AG09319 (cell line): ENCODE results near the gene CATSPERE.

Source experiments
- DNase-seq: peaks from one replicate; pipeline ENCODE4 v3.0.0-alpha.2; 2010; ENCODE audit warnings: low read depth; ENCODE audit errors: extremely low read depth
- CTCF ChIP-seq: IDR thresholded peaks from 2 replicates; pipeline ENCODE4 v1.5.1; 2011; ENCODE audit warnings: low read depth, mild to moderate bottlenecking, inconsistent platforms, low read length, moderate library complexity

Gene CATSPERE

GRCh38 chr1:244585867-244586266 is 124.8 kb downstream of the CATSPERE start:
- TF ChIP-seq CTCF, result no peak
- DNase-seq, result no peak

DNA sequence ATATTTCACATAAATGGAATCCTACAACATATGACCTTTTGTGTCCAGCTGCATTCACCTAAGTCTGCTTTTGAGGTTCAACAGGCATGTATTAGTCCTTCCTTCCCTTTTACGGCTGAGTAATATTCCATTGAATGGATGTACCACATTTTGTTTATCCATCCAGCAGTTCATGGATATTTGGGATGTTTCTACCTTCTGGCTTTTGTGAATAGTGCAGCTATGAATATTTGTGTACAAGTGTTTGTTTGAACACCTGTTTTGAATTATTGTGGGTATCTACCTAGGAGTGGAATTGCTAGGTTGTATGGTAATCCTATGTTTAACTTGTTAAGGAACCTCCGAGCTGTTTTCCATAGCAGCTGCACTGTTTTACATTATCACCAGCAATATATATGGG is 129.6 kb downstream of the CATSPERE start:
- TF ChIP-seq CTCF, result no peak

DNA sequence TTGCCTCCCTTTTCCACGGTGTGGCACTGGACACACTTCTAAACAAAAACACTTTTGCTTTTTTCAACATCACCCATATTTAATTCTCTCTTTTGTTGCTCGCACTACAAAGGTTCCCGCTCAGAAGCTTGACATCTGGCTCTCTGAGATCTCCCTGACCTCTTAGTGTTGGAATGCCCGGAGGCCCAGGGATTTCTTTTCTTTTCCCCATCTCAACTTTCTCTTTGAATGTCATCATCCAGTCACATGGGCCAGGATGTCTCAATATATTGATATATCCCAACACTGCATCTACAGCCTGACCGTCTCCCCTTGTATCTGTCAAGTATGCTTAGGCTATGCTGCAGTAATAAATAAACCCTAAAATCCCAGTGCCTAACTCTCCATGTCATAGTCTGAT is 137.5 kb downstream of the CATSPERE start:
- DNase-seq, result no peak
- no peak for TF ChIP-seq CTCF

More for the DNA sequence above, 129.6 kb downstream of the CATSPERE start:
- DNase-seq, result no peak

GRCh38 chr1:244599937-244600350 is 138.9 kb downstream of the CATSPERE start:
- peak; percentile 67 for DNase-seq

GRCh38 chr1:244601336-244601735 is 140.3 kb downstream of the CATSPERE start:
- no peak for TF ChIP-seq CTCF
- no peak for DNase-seq

More at GRCh38 chr1:244599937-244600350, 138.9 kb downstream of the CATSPERE start:
- no peak for TF ChIP-seq CTCF

GRCh38 chr1:244603498-244603897 is 142.4 kb downstream of the CATSPERE start:
- TF ChIP-seq CTCF, result peak; percentile 54
- no peak for DNase-seq

DNA sequence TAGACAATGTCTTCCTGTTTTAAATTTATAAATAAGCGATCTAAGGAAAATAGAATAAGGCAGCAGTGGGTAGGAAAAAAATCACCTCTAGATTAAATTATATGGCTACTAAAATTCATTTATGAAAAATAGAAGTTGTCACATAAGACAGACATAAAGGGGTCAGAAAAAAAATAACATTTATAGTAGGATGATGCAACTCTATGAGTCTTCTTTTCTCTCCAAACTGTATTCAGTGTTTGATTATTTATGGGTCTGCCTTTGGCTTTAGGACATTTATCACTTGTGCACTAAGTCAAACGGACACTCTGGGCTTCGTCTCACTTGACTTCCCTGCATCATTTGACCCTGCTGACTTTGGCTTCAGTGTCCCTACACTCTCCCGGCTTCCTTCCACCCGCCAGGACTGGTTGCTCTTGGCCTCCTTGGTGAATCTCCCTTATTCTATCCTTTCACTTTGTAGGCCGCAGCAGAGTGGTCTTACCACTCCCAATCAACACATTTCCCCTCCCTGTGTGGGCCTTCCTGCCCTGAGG is 144.8 kb downstream of the CATSPERE start:
- DNase-seq, result no peak
- TF ChIP-seq CTCF, result no peak
